CD14-positive monocyte (primary cell): ENCODE results near the gene ABI1. TPM values are rescaled to one million over a fixed set of nuclear protein-coding genes. Genes with fewer than 3 reads are reported as not detected.

ENCODE experiments used
- DNase-seq, 3 donors: peaks; one replicate each; pipeline ENCODE4 v3.0.0-alpha.2; 2011 to 2022
- H2AFZ ChIP-seq: 2 replicates; pipeline ENCODE4 v1.6.0; 2012; ENCODE audit warnings: mild to moderate bottlenecking, low read depth, low read length, inconsistent platforms; ENCODE audit not compliant: insufficient read depth, poor library complexity, severe bottlenecking
- H3K27ac ChIP-seq, 2 donors: 1 replicate in 1 of 2; 2 replicates in 1 of 2; pipeline ENCODE4 v1.5.1; 2012 to 2013; ENCODE audit warnings: low read length in 2 of 2, control low read depth in 1 of 2, inconsistent platforms in 1 of 2, low read depth in 1 of 2, mild to moderate bottlenecking in 1 of 2
- H3K27me3 ChIP-seq, 2 donors: one replicate each; pipeline versions ENCODE4 v1.6.0 to v1.6.1; 2011 to 2013; ENCODE audit warnings: low read length in 2 of 2; ENCODE audit not compliant: control insufficient read depth in 2 of 2, insufficient read depth in 2 of 2
- H3K36me3 ChIP-seq, 2 donors: replicated peaks in 1 of 2; 1 replicate in 1 of 2; 2 replicates in 1 of 2; pipeline versions ENCODE4 v1.5.1 to v1.6.1; 2012 to 2013; ENCODE audit warnings: low read length in 2 of 2, control low read depth in 1 of 2, inconsistent platforms in 1 of 2, mild to moderate bottlenecking in 1 of 2; ENCODE audit not compliant: insufficient read depth in 2 of 2, control insufficient read depth in 1 of 2
- H3K4me1 ChIP-seq, 2 donors: 1 replicate in 1 of 2; 2 replicates in 1 of 2; pipeline versions ENCODE4 v1.5.1 to v1.6.1; 2012 to 2013; ENCODE audit warnings: low read length in 2 of 2, control low read depth in 1 of 2, inconsistent platforms in 1 of 2, mild to moderate bottlenecking in 1 of 2, moderate library complexity in 1 of 2; ENCODE audit not compliant: insufficient read depth in 2 of 2, control insufficient read depth in 1 of 2
- H3K4me2 ChIP-seq: replicated peaks from 2 replicates; pipeline ENCODE3; 2012; ENCODE audit warnings: low read length, moderate library complexity, mild to moderate bottlenecking; ENCODE audit not compliant: poor library complexity, severe bottlenecking; ENCODE audit errors: extremely low read depth
- H3K4me3 ChIP-seq, 3 experiments: fragments of 200-600 bp in 1 of 3; sonication (generic) in 1 of 3; replicated peaks in 1 of 3; 1 replicate in 2 of 3; 2 replicates in 1 of 3; pipeline ENCODE4 v1.5.1; 2011 to 2013; ENCODE audit warnings: low read length in 3 of 3, mild to moderate bottlenecking in 3 of 3, control low read depth in 2 of 3, low read depth in 2 of 3, inconsistent platforms in 1 of 3, moderate library complexity in 1 of 3
- H3K79me2 ChIP-seq: 2 replicates; pipeline ENCODE4 v1.6.0; 2012; ENCODE audit warnings: mild to moderate bottlenecking, control low read depth, inconsistent platforms, low read length, moderate library complexity; ENCODE audit not compliant: insufficient read depth
- H3K9ac ChIP-seq: 2 replicates; pipeline ENCODE4 v1.6.0; 2017; ENCODE audit warnings: low read length, mild to moderate bottlenecking; ENCODE audit not compliant: insufficient read depth, poor library complexity, severe bottlenecking
- H3K9me3 ChIP-seq, 2 donors: replicated peaks in 1 of 2; 1 replicate in 1 of 2; 2 replicates in 1 of 2; pipeline versions ENCODE4 v1.5.1 to v1.6.1; 2012 to 2013; ENCODE audit warnings: low read length in 2 of 2, control low read depth in 1 of 2; ENCODE audit not compliant: control insufficient read depth in 1 of 2, insufficient read depth in 1 of 2
- H4K20me1 ChIP-seq: 2 replicates; pipeline ENCODE4 v1.6.0; 2012; ENCODE audit warnings: mild to moderate bottlenecking, low read length, control low read depth, moderate library complexity; ENCODE audit not compliant: insufficient read depth
- H3K27ac Mint-ChIP-seq, 7 donors: one replicate each; pipeline ENCODE4 v1.8.0; 2020; ENCODE audit warnings: mild to moderate bottlenecking in 7 of 7, mixed read lengths in 7 of 7, moderate library complexity in 6 of 7, inconsistent platforms in 2 of 7
- H3K27me3 Mint-ChIP-seq, 3 donors: one replicate each; pipeline ENCODE4 v1.8.0; 2021 to 2022; ENCODE audit warnings: low read depth in 3 of 3, mild to moderate bottlenecking in 3 of 3, mixed read lengths in 3 of 3, moderate library complexity in 3 of 3, inconsistent platforms in 1 of 3
- H3K36me3 Mint-ChIP-seq, 2 donors: one replicate each; pipeline ENCODE4 v1.8.0; 2020; ENCODE audit warnings: mixed read lengths in 2 of 2, inconsistent platforms in 1 of 2, mild to moderate bottlenecking in 1 of 2
- H3K4me1 Mint-ChIP-seq: one replicate; pipeline ENCODE4 v1.8.0; 2020; ENCODE audit warnings: mild to moderate bottlenecking, mixed read lengths
- H3K4me3 Mint-ChIP-seq, 2 donors: one replicate each; pipeline ENCODE4 v1.8.0; 2020; ENCODE audit warnings: mild to moderate bottlenecking in 2 of 2, mixed read lengths in 2 of 2, moderate library complexity in 1 of 2
- H3K9me3 Mint-ChIP-seq, 7 donors: one replicate each; pipeline ENCODE4 v1.8.0; 2020 to 2022; ENCODE audit warnings: mixed read lengths in 7 of 7, mild to moderate bottlenecking in 6 of 7, moderate library complexity in 6 of 7, inconsistent platforms in 2 of 7
- WGBS: methylation state at CpG from one replicate; pipeline ENCODE4 v1.1.5; 2013; ENCODE audit warnings: missing lambda C conversion rate; ENCODE audit not compliant: insufficient coverage; 5-methylcytosine and 5-hydroxymethylcytosine counted together
- intact Hi-C, 2 donors: fragments of 100-400 bp; cut with micrococcal nuclease; formaldehyde crosslinking; loops; one replicate each; pipeline versions ENCODE4 v1.15.0 to v1.15.1; 2023
- polyA plus RNA-seq, 3 donors: library from polyadenylated mRNA; depleted of rRNA in 1 of 3; unstranded in 2 of 3; stranded (reverse) in 1 of 3; fragments of 300-500 nt in 2 of 3; fragments of >200 nt in 1 of 3; fragmentation: Illumina TruSeq in 2 of 3; gene quantifications; 1 replicate in 2 of 3; 2 replicates in 1 of 3; pipeline ENCODE4 v1.2.3, GENCODE V29; 2012 to 2021
- TF ChIP-seq, protein P1 (sequence below): fragments of 200-600 bp; IDR thresholded peaks from one replicate; pipeline ENCODE4 v1.8.0; 2022; ENCODE audit warnings: antibody characterized with exemption, mild to moderate bottlenecking

Gene ABI1
- polyA plus RNA-seq, 3 donors: 39.8 to 77.2 (median 61.5) TPM

DNA sequence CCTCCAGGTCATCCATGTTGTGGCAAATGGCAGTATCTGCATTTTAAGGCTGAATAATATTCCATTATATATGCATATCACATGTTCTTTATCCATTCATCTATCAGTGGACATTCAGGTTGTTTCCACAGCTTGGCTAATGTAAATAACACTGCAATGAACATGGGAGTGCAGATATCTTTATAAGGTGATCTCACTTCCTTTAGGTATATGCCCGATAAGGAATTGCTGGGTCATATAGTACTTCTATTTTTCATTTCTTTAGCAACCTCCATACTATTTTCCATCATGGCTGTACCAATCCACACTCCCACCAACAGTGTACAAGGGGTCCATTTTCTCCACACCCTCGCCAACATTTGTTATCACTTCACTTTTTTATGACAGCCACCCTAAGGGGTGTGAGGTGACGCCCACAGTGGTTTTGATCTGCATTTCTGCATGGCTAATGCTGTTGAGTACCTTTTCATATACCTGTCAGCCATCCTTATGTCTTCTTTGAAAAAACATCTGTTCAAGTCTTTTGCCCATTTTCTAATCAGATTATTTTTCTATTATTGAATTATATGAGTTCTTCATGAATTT is 18.9 kb downstream of the ABI1 start:
- Mint-ChIP-seq H3K4me1 (peaks cover 47% of the 10 kb centered on the region), H3K27me3 (no peaks in the 10 kb centered on the region), H3K36me3 (peaks cover 2 to 12% of the 10 kb centered on the region in 2 donors), H3K4me3 (no peak overlapping the region), H3K27ac (peak overlapping the region in 3 of 7 donors; percentile 4 to 39 (median 15)), H3K9me3 (no peaks in the 10 kb centered on the region)
- Histone ChIP-seq H3K36me3 (no peaks in the 10 kb centered on the region), H3K4me1 (peaks cover 5 to 18% of the 10 kb centered on the region in 2 donors), H3K79me2 (peaks cover 99% of the 10 kb centered on the region), H2AFZ (no peak overlapping the region), H3K9ac (no peak overlapping the region), H3K4me2 (no peak overlapping the region), H4K20me1 (peaks cover 100% of the 10 kb centered on the region), H3K4me3 (no peak overlapping the region), H3K9me3 (no peaks in the 10 kb centered on the region), H3K27ac (no peak overlapping the region), H3K27me3 (no peaks in the 10 kb centered on the region)
- WGBS: 100% methylated on average over 1 of the region's 3 CpGs
- no peak for DNase-seq
- intact Hi-C loops: no loop called here
- TF ChIP-seq, protein P1, sequence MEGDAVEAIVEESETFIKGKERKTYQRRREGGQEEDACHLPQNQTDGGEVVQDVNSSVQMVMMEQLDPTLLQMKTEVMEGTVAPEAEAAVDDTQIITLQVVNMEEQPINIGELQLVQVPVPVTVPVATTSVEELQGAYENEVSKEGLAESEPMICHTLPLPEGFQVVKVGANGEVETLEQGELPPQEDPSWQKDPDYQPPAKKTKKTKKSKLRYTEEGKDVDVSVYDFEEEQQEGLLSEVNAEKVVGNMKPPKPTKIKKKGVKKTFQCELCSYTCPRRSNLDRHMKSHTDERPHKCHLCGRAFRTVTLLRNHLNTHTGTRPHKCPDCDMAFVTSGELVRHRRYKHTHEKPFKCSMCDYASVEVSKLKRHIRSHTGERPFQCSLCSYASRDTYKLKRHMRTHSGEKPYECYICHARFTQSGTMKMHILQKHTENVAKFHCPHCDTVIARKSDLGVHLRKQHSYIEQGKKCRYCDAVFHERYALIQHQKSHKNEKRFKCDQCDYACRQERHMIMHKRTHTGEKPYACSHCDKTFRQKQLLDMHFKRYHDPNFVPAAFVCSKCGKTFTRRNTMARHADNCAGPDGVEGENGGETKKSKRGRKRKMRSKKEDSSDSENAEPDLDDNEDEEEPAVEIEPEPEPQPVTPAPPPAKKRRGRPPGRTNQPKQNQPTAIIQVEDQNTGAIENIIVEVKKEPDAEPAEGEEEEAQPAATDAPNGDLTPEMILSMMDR: no peak

DNA sequence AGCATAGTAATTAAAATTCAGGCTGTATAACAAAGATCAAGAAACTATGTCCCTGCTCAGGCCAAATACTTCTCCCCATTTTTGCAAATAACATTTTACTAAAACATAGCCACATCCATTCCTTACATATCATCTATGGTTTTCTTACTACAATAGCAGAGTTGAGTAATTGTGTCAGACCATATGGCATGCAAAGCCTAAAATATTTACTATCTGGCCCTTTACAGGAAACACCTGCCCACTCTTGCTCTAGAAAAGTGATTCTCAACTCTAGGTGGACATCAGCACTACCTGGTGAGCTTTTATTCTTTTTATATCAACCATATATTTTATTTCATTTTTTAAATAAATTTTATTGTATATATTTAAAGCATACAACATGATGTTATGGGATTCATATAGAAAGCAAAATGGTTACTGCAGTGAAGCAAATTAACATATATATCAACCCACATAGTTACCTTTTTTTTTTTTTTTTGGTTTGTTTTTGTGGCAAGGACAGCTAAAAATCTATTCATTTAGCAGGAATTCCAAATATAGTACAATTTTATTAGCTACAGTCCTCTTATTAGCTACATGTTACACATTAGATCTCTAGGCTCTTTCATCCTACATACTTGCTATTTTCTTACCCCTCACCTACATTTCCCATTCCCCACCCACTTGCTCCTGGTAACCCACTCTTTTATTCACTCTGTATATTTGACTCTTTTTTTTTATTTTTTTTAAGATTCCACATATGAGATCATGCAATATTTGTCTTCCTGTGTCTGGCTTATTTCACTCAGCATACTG is 19.6 kb downstream of the ABI1 start:
- Histone ChIP-seq H3K27me3 (no peaks in the 10 kb centered on the region), H3K27ac (no peak overlapping the region), H3K4me2 (no peak overlapping the region), H3K9ac (no peak overlapping the region), H2AFZ (no peak overlapping the region), H3K9me3 (no peaks in the 10 kb centered on the region), H3K4me1 (peaks cover 5 to 20% of the 10 kb centered on the region in 2 donors), H3K79me2 (peaks cover 99% of the 10 kb centered on the region), H3K36me3 (no peaks in the 10 kb centered on the region), H4K20me1 (peaks cover 100% of the 10 kb centered on the region), H3K4me3 (no peak overlapping the region)
- no peak overlapping the region for H3K4me3 Mint-ChIP-seq
- no peaks in the 10 kb centered on the region for H3K9me3 Mint-ChIP-seq
- no peaks in the 10 kb centered on the region for H3K27me3 Mint-ChIP-seq
- no peak for DNase-seq
- intact Hi-C loops: no loop called here
- H3K27ac Mint-ChIP-seq: peak overlapping the region in 3 of 7 donors; percentile 4 to 39 (median 15)
- peaks cover 48% of the 10 kb centered on the region for H3K4me1 Mint-ChIP-seq
- TF ChIP-seq, protein P1: no peak
- H3K36me3 Mint-ChIP-seq: peaks cover 2 to 15% of the 10 kb centered on the region in 2 donors
